Measurements from ENCODE around the gene ANKRD11.

DNA sequence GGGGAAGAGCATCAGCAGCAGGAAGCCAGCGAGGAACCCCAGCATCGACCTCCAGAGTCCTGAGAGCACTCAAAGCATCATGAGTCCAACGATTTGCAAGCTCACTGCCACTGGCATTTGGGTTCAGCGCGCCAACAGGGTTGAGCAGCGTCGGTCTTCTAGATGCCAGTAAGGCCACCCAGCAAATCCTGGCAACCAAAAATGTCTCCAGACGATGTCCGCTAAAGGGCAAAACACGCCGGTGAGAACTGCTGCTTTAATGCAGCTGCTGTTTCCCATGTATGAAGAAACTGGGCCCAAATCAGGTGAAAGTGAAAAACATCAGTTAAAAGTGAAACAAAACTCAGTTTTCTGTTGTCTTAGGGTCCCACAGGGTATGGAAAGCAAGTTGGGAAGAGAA, 70.2 kb downstream of the ANKRD11 start:
- TF ChIP-seq, protein P1, sequence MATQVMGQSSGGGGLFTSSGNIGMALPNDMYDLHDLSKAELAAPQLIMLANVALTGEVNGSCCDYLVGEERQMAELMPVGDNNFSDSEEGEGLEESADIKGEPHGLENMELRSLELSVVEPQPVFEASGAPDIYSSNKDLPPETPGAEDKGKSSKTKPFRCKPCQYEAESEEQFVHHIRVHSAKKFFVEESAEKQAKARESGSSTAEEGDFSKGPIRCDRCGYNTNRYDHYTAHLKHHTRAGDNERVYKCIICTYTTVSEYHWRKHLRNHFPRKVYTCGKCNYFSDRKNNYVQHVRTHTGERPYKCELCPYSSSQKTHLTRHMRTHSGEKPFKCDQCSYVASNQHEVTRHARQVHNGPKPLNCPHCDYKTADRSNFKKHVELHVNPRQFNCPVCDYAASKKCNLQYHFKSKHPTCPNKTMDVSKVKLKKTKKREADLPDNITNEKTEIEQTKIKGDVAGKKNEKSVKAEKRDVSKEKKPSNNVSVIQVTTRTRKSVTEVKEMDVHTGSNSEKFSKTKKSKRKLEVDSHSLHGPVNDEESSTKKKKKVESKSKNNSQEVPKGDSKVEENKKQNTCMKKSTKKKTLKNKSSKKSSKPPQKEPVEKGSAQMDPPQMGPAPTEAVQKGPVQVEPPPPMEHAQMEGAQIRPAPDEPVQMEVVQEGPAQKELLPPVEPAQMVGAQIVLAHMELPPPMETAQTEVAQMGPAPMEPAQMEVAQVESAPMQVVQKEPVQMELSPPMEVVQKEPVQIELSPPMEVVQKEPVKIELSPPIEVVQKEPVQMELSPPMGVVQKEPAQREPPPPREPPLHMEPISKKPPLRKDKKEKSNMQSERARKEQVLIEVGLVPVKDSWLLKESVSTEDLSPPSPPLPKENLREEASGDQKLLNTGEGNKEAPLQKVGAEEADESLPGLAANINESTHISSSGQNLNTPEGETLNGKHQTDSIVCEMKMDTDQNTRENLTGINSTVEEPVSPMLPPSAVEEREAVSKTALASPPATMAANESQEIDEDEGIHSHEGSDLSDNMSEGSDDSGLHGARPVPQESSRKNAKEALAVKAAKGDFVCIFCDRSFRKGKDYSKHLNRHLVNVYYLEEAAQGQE (IDR thresholded peaks at IDR 0.05; ENCODE audit: insufficient read depth in 1 of 2, low read depth in 2 of 2, low read length in 2 of 2), result no peak
- TF ChIP-seq TAF1 (IDR thresholded peaks at IDR 0.05; ENCODE audit: borderline replicate concordance, insufficient read depth, low read length), result no peak
